ENCODE data around the gene QSOX2. TPM values are rescaled to one million over a fixed set of nuclear protein-coding genes. Genes with fewer than 3 reads are reported as not detected.

The QSOX2 gene
- total RNA-seq, 2 donors from 2014 or later, result 4.3 to 12.2 TPM

DNA sequence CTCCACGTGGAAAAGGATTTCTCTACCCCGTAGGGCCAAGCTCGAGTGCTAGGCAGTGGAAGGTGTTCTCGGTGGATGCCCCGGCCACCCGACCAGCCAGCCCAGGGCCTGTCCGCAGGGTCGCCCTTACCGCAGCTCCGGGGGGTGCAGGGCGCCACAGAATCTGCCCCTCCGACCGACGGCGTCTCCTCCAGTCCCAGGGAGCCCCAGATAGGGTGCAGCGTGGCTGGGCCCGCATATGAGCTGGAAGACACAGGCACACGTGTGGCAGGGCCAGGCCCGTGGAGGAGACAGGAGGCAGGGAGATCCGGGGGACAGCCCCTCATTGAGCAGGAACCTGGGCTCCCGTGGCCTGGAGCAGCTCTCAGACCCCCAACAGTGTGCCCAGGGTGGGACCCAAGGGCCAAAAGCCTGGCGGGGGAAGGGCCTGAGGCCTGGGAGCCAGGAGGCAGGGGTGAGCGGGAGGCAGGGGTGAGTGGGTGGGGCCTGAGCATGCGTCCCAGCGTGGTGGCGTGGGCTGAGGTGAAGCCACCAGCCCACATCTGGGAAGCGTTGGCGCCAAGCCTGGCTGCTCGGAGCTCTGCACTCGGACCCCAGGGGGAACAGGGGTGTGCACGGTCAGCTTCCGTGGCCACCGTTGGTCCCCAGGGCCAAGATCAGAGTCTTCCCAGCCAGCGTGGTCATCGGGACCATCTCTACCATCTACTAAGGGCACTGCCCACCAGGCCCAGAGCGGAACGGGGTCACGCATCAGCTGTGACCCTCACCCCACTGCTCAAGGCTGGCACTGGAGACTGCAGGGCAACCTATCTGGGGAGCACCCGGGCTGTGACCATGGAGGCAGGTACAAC, 36.0 kb upstream of the QSOX2 start:
- intact Hi-C loops (cut with DNase I), result loop anchor here (5.0 kb wide), 1 partner anchor 144 kb away; no protein-coding TSS in a partner anchor
- no peak for DNase-seq (ENCODE audit: low spot score)
- no peaks in the 10 kb centered on the region for H3K4me1 ChIP-seq (replicated peaks)
- no peaks in the 10 kb centered on the region for H3K36me3 ChIP-seq
- H3K4me3 ChIP-seq, result no peak overlapping the region
- H3K9me3 ChIP-seq, result no peaks in the 10 kb centered on the region
- no peak for TF ChIP-seq POLR2A (IDR thresholded peaks at IDR 0.05)
- TF ChIP-seq, protein P1, sequence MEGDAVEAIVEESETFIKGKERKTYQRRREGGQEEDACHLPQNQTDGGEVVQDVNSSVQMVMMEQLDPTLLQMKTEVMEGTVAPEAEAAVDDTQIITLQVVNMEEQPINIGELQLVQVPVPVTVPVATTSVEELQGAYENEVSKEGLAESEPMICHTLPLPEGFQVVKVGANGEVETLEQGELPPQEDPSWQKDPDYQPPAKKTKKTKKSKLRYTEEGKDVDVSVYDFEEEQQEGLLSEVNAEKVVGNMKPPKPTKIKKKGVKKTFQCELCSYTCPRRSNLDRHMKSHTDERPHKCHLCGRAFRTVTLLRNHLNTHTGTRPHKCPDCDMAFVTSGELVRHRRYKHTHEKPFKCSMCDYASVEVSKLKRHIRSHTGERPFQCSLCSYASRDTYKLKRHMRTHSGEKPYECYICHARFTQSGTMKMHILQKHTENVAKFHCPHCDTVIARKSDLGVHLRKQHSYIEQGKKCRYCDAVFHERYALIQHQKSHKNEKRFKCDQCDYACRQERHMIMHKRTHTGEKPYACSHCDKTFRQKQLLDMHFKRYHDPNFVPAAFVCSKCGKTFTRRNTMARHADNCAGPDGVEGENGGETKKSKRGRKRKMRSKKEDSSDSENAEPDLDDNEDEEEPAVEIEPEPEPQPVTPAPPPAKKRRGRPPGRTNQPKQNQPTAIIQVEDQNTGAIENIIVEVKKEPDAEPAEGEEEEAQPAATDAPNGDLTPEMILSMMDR (IDR thresholded peaks at IDR 0.05), result no peak
- TF ChIP-seq POLR2AphosphoS5 (IDR thresholded peaks at IDR 0.05), result no peak
- 88% methylated on average over 37 of the region's 39 CpGs for WGBS
- H3K27ac ChIP-seq, result no peak overlapping the region
- H3K27me3 ChIP-seq (replicated peaks; ENCODE audit: insufficient read depth), result peaks cover 2% of the 10 kb centered on the region

DNA sequence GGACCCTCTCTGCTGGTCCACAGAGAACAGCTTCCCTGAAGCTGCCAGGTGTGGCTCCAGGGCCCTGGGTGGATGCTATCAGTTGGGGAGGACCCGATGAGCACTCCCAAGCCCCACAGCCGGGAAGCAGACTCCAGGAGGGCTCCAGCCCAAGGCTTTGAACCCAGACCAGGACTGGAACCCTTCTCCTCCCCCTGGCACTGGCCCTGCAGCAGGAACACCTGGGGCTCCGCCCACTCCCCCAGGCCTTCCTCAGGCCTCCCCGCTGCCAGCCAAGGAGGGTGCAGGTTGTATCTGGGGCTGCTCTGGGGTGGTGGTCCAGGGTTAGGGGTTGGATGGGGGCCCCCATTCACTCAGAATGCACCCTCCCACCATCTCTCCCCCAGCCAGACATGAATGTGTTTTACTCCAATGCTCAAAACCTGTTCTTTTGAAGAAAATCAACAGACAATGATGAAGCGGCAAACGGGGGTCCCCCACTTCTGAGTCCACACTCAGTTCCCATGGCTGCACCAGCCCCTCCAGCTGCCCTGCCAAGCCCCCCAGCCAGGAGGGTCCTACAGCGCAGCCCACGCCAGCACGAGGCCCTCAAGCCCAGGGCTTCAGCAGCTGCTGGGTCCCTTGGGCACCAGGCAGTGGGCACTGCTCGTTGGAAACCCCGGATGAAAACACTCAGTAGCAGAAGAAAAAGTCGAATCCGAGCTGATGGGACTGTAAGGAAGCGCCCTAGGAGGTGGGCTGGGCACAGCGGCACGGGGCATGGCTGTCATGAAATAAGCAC, 35.1 kb upstream of the QSOX2 start:
- intact Hi-C loops (cut with DNase I), result loop anchor here (5.0 kb wide), 1 partner anchor 143 kb away; no protein-coding TSS in a partner anchor
- TF ChIP-seq, protein P1 (IDR thresholded peaks at IDR 0.05), result no peak
- TF ChIP-seq POLR2A (IDR thresholded peaks at IDR 0.05), result no peak
- no peak for TF ChIP-seq POLR2AphosphoS5 (IDR thresholded peaks at IDR 0.05)
- no peak for DNase-seq (ENCODE audit: low spot score)
- H3K9me3 ChIP-seq, result no peaks in the 10 kb centered on the region
- peaks cover 2% of the 10 kb centered on the region for H3K27me3 ChIP-seq (replicated peaks; ENCODE audit: insufficient read depth)
- H3K36me3 ChIP-seq, result no peaks in the 10 kb centered on the region
- no peaks in the 10 kb centered on the region for H3K4me1 ChIP-seq (replicated peaks)
- WGBS, result 84% methylated on average over 16 of the region's 16 CpGs
- no peak overlapping the region for H3K4me3 ChIP-seq
- H3K27ac ChIP-seq, result no peak overlapping the region

DNA sequence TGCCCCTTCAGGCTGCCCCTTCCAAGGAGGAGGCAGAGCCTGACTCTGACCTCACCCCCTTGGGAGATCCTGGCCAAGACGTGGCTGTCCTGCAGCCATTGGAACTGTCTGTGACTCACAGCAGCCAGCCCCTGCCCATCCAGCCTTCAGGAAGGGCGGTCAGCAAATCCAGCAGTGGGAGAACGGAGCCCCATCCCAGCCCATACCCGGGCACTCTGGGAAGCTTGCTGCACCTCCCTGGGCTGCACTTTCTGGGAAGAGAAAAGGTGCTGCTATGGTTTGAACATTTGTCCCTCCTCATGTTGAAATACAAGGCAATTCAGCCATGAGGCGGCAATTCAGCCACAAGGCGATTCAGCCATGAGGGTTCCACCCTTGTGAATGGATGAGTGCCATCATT, 33.9 kb upstream of the QSOX2 start:
- Histone ChIP-seq H3K9me3 (no peaks in the 10 kb centered on the region), H3K27me3 (replicated peaks; ENCODE audit: insufficient read depth) (peaks cover 2% of the 10 kb centered on the region), H3K27ac (no peak overlapping the region), H3K36me3 (no peaks in the 10 kb centered on the region), H3K4me3 (no peak overlapping the region), H3K4me1 (replicated peaks) (no peaks in the 10 kb centered on the region)
- 83% methylated on average over 6 of the region's 6 CpGs for WGBS
- DNase-seq (ENCODE audit: low spot score), result no peak
- no peak for TF ChIP-seq POLR2A (IDR thresholded peaks at IDR 0.05)
- TF ChIP-seq, protein P1 (IDR thresholded peaks at IDR 0.05), result no peak
- TF ChIP-seq POLR2AphosphoS5 (IDR thresholded peaks at IDR 0.05), result no peak
- intact Hi-C loops (cut with DNase I), result no loop called here

DNA sequence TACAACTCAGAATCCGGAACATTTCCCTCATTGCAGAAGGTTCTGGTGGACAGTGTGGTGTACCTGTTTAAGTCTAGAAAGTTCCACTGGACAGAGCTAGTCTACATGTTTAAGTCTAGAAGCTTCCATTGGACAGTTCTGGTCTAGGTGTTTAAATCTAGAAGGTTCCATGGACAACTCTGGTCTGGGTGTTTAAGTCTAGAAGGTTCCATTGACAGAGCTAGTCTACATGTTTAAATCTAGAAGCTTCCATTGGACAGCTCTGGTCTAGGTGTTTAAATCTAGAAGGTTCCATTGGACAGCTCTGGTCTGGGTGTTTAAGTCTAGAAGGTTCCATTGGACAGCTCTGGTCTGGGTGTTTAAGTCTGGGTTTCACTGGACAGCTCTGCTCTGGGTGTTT, 33.3 kb upstream of the QSOX2 start:
- no peak for DNase-seq (ENCODE audit: low spot score)
- WGBS, result 86% methylated on average over 1 of the region's 1 CpG
- intact Hi-C loops (cut with DNase I), result no loop called here

More for the DNA sequence above, 33.3 kb upstream of the QSOX2 start:
- no peak overlapping the region for H3K27ac ChIP-seq
- no peaks in the 10 kb centered on the region for H3K9me3 ChIP-seq
- no peaks in the 10 kb centered on the region for H3K36me3 ChIP-seq
- H3K4me3 ChIP-seq, result no peak overlapping the region
- no peak for TF ChIP-seq POLR2A (IDR thresholded peaks at IDR 0.05)
- TF ChIP-seq, protein P1 (IDR thresholded peaks at IDR 0.05), result no peak
- H3K4me1 ChIP-seq (replicated peaks), result no peaks in the 10 kb centered on the region
- H3K27me3 ChIP-seq (replicated peaks; ENCODE audit: insufficient read depth), result peaks cover 2% of the 10 kb centered on the region
